Esophagus muscularis mucosa (tissue), 4 donors: ENCODE measurements around the gene SERPINB6.

Experiments used
- EP300 ChIP-seq: sonication (generic); formaldehyde crosslinking; IDR thresholded peaks from one replicate; pipeline ENCODE4 v1.6.1; 2017; ENCODE audit warnings: antibody characterized with exemption
- POLR2A ChIP-seq: fragments of 450-650 bp; IDR thresholded peaks from one replicate; pipeline ENCODE4 v1.6.1; 2017; ENCODE audit warnings: antibody characterized with exemption, moderate library complexity, mild to moderate bottlenecking, low read depth
- POLR2AphosphoS5 ChIP-seq, 2 donors: sonication (generic); formaldehyde crosslinking; IDR thresholded peaks; one replicate each; pipeline ENCODE4 v1.6.1; 2017; ENCODE audit warnings: antibody characterized with exemption in 2 of 2
- TF ChIP-seq, protein P1 (sequence below), 3 experiments: fragments of 200-600 bp in 2 of 3; fragments of 450-650 bp in 1 of 3; sonication (generic) in 2 of 3; IDR thresholded peaks; one replicate each; pipeline ENCODE4 v1.5.1; 2017 to 2019; ENCODE audit warnings: antibody characterized with exemption in 3 of 3, mild to moderate bottlenecking in 2 of 3, moderate library complexity in 1 of 3

DNA sequence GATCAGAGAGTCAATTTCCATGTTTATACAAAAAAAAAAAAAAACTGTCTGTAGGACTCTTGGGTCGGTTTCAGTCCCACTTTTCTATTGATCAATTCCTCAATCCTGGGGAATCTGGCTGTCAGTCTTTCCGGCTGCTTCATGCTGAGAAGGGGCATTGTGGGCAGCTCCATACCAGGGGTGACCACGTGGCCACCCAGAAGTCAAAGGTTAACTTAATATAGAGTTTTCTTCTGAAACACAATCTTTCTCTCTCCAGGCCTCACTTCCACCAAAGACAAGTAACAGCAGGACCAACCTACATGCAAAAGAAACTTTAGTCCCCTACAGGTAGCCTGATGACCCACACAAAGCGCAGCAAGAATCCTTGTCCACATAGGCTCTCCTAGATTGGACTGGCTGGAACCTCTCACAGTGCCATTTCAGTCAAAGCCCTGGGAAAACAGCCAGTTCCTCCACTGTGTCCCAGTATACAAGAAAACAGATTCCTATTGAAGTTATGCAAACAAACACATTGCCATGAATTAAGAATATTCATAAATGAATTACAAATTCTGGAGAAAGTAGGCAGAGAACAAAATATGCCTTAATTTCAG, 49.7 kb downstream of the SERPINB6 start:
- TF ChIP-seq, protein P1, sequence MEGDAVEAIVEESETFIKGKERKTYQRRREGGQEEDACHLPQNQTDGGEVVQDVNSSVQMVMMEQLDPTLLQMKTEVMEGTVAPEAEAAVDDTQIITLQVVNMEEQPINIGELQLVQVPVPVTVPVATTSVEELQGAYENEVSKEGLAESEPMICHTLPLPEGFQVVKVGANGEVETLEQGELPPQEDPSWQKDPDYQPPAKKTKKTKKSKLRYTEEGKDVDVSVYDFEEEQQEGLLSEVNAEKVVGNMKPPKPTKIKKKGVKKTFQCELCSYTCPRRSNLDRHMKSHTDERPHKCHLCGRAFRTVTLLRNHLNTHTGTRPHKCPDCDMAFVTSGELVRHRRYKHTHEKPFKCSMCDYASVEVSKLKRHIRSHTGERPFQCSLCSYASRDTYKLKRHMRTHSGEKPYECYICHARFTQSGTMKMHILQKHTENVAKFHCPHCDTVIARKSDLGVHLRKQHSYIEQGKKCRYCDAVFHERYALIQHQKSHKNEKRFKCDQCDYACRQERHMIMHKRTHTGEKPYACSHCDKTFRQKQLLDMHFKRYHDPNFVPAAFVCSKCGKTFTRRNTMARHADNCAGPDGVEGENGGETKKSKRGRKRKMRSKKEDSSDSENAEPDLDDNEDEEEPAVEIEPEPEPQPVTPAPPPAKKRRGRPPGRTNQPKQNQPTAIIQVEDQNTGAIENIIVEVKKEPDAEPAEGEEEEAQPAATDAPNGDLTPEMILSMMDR (IDR thresholded peaks at IDR 0.05) = no peak
- TF ChIP-seq EP300 (no peak), POLR2A (no peak), POLR2AphosphoS5 (IDR thresholded peaks at IDR 0.05) (no peak)
